C4-2B (cell line): ENCODE data around the gene TBPL1.

Experiments used
- CTCF ChIP-seq: fragments of 450-650 bp; conservative IDR thresholded peaks from 2 replicates; pipeline ENCODE4 v1.5.1; 2017; ENCODE audit warnings: mild to moderate bottlenecking
- ZFX ChIP-seq: fragments of 450-650 bp; IDR thresholded peaks from 2 replicates; pipeline ENCODE4 v1.6.1; 2017

- TF ChIP-seq CTCF (no peak), ZFX (no peak)
Observed at GRCh38 chr6:133958791-133959190, 5.8 kb downstream of the TBPL1 start.
